AG08396 (cell line): ENCODE measurements around the gene ASXL2.

Source experiments
- DNase-seq: peaks from one replicate; pipeline ENCODE4 v3.0.0; 2012; ENCODE audit warnings: low spot score, mixed read lengths

Gene ASXL2

DNA sequence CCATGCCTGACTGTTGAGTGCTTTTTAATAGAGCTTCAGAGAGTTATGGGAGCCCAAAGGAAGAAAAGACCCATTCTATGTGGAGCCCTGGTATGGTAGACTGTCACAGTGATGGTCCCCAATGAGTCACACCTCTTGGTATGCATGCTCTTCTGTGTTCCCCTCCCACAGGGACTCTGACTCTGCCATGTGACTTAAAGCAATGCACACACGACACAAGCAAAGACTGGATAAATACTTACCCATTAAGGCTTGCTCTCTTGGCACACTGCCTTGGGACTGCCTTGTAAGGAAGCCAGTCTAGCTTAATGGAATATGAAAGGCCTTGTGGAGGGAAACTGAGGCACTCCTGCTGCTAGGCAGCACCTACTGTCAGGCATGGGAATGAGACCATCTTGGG, 188.2 kb downstream of the ASXL2 start:
- DNase-seq, result no peak

DNA sequence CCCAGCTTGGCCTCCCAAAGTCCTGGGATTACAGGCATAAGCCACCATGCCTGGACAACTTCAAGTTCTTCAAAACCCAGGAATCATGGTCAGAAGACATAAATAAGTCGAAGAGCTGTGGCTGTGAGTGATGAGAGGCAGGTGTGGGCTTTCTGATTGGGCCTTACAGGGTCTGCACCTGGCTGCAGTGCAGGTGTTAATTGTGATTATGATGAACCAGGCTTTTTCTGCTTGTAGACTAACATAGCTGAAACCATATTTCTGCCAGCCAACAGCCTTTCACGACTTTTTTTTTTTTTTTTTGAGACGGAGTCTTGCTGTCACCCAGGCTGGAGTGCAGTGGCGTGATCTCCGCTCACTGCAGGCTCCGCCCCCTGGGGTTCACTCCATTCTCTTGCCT, 190.1 kb downstream of the ASXL2 start:
- no peak for DNase-seq

DNA sequence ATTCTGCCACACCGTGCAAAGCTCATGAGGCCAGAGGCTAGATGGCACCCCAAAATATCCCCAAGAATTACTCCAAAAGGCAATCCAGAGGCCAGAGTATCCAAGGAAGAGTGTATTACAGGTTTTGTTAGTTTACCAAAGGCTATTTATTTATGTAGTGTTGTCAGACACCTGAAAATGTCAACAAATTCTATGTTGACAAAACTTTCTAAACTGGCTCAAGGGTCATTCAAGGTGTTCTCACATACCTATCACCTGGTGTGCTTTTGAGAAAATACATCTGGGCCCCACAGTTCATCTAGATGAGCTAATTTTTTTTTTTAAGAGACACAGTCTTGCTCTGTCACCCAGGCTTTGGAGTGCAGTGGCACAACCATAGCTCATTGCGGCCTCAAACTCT, 192.5 kb downstream of the ASXL2 start:
- DNase-seq, result no peak

DNA sequence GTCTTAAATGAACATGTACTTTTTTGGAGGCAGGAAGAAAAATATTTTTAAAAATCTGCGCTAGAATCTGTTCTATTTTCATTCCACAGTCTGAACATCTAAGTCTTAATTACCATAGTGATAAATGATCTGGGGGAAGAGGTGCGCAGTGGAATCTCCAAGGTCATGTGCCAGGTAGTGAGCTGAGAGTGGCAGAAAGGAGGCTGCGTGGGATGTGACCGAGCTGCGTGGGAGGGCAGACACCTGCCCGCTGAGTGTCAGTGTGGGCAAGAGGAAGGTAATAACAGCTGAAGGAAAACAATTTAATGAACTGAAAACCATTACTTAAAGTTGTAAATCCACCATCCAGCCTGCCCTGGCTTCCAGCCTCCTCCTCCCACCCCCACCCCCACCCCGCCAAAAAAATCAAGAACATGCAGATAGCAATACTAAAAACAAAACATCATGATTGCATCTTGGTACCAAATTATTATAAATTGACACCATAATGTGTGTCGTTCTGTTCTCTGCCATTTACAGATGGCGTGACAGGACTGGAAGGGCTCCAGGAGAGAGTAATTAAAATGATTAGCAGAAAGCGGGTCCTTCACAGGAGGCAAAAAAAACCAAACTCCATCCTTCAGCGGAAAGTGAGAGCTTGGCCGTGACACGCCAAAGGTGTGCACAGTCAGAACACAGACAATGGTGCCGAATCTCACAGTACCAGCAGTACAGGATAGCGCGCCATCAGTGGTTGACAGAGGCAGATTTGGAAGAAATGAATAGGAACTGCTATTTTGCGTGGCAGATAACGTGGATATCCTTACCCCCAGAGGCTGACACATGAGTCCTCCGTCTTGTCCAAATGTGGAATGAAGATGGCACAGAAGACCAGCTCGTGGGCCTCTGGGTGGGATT, 193.5 kb downstream of the ASXL2 start:
- no peak for DNase-seq
